Peyer's patch (tissue), 4 donors: ENCODE results near the gene CFAP69.

Source experiments
- CTCF ChIP-seq, 6 experiments: fragments of 450-650 bp in 4 of 6; fragments of 200-600 bp in 2 of 6; sonication (generic) in 1 of 6; IDR thresholded peaks; one replicate each; pipeline ENCODE4 v1.5.1; 2017 to 2019; ENCODE audit warnings: antibody characterized with exemption in 6 of 6, mild to moderate bottlenecking in 3 of 6, moderate library complexity in 1 of 6
- POLR2A ChIP-seq, 2 donors: fragments of 450-650 bp; IDR thresholded peaks; one replicate each; pipeline ENCODE4 v1.5.1; 2017; ENCODE audit warnings: antibody characterized with exemption in 2 of 2, mild to moderate bottlenecking in 2 of 2, moderate library complexity in 2 of 2

DNA sequence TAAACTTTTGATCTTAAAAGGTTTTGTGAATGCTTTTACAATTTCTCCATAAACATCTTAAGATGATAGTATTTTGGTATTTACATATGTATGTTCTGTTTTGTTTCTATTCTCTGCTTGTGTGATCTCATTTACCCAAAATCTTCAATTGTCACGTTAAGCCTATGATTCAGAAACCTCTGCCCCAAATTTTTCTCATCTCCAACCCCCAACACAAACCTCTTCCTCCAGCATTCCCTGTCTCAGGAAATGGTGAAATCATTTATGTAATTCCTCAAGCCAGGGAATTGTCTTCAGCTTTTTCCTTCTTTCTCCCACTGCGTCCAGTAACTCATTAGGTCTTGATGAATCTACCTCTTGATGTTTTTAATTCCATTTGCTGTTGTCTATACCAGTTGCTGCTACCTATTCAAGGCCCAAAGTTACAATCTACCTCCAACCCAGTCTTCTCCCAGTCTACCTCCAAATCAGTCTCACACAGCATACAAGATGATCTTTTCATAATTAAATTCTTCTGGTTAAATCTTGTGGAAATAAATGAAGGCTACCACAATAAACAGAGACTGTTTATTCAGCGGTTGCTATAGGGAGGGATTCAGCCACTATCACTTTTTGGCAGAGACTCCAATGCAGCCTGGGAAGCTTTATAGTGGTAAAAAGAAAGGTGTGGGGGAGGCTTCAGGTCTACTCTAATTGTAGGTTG is 5.8 kb downstream of the CFAP69 start:
- TF ChIP-seq CTCF (IDR thresholded peaks at IDR 0.05) (no peak), POLR2A (IDR thresholded peaks at IDR 0.05) (no peak)
